GM10266 (cell line): ENCODE data around the gene ADAMTSL1.

ENCODE experiments used
- DNase-seq: peaks from one replicate; pipeline ENCODE4 v3.0.0; 2012; ENCODE audit errors: extremely low spot score
- TF ChIP-seq, protein P1 (sequence below): IDR thresholded peaks from 2 replicates; pipeline ENCODE4 v1.5.1; 2012; ENCODE audit warnings: mild to moderate bottlenecking, low read depth; ENCODE audit not compliant: control insufficient read depth, insufficient read depth; ENCODE audit errors: missing control alignments

The ADAMTSL1 gene

DNA sequence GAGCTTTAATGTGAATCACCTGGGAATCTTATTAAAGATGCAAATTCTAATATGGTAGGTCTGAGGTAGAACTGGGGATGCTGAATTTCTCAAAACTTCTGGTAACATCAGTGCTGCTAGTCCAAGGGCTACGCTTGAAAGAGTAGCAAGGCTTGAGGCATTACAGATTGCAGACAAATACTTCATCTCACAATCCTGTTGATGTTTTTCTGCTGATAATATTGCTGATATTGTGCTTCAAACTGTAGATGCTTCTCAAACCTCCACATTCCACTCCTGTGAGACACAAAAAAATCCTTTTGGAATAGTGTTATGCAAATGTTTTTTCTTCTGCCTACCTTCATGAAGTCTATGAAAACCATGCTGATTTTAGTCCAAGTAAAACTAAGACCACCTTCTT is 419.5 kb downstream of the ADAMTSL1 start:
- DNase-seq = no peak
- TF ChIP-seq, protein P1, sequence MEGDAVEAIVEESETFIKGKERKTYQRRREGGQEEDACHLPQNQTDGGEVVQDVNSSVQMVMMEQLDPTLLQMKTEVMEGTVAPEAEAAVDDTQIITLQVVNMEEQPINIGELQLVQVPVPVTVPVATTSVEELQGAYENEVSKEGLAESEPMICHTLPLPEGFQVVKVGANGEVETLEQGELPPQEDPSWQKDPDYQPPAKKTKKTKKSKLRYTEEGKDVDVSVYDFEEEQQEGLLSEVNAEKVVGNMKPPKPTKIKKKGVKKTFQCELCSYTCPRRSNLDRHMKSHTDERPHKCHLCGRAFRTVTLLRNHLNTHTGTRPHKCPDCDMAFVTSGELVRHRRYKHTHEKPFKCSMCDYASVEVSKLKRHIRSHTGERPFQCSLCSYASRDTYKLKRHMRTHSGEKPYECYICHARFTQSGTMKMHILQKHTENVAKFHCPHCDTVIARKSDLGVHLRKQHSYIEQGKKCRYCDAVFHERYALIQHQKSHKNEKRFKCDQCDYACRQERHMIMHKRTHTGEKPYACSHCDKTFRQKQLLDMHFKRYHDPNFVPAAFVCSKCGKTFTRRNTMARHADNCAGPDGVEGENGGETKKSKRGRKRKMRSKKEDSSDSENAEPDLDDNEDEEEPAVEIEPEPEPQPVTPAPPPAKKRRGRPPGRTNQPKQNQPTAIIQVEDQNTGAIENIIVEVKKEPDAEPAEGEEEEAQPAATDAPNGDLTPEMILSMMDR = no peak

DNA sequence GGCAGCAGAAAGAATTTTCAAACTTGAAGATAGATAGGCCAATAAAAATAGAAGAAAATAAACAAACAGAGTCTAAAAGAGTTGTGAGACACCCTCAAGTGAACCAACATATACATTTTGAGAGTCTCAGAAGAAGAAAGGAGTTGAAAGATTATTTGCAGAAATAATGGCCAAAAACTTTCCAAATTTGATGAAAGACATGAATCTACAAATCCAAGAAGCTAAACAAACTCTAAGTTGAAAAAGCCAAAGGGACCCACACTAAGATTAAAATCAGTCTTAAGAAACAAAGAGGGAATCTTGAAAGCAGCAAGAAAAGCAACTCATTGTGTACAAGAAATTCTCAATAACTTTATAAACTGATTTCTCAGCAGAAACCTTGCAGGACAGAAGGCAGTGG is 422.1 kb downstream of the ADAMTSL1 start:
- TF ChIP-seq, protein P1 = no peak
- DNase-seq = no peak

DNA sequence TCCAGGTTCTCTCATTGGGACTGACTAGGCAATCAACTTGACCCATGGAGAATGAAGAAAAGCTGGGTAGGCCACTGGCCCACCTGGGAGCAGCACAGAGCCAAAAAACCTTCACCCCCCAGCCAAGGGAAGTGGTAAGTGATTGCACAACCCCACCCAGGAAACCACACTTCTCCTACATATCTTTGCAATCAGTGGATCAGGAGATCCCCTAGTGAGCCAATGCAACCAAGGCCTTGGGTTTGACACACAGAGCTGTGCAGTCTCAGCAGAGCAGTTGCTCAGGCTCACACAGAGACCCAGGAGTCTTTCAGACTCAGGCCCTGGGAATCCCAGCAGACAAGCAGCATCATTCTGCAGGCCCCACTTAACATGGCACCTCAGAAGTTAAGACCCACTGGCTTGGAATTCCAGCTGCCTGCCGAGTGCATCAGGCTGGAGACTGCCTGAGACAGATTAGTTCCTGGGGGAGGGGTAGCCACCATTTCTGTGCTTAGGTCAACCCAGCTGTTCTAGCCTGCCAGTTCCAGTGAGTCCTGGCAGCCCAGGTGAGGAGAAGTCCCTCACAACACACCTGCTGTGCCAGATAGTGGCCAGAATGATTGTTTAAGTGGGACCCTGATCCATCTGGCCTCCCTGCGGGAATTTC is 422.7 kb downstream of the ADAMTSL1 start:
- TF ChIP-seq, protein P1 = no peak
- DNase-seq = no peak

DNA sequence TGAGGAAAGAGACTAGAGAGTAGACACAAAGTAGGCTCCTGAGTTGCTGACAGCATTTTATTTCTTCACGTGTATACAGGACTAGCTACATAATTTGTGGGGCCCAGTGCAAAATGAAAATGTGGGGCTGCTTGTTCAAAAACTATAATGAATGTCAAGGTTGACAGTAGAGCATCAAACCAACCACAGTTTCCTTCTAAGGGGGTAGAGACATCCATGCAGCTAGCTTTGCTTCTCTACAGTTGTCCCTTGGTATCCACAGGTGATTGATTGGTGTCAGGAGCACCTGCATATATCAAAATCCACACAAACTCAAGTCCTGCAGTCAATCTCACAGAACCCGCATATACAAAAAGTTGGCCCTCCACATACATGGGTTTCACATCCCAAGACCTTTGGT is 429.5 kb downstream of the ADAMTSL1 start:
- DNase-seq = no peak
- TF ChIP-seq, protein P1 = no peak

DNA sequence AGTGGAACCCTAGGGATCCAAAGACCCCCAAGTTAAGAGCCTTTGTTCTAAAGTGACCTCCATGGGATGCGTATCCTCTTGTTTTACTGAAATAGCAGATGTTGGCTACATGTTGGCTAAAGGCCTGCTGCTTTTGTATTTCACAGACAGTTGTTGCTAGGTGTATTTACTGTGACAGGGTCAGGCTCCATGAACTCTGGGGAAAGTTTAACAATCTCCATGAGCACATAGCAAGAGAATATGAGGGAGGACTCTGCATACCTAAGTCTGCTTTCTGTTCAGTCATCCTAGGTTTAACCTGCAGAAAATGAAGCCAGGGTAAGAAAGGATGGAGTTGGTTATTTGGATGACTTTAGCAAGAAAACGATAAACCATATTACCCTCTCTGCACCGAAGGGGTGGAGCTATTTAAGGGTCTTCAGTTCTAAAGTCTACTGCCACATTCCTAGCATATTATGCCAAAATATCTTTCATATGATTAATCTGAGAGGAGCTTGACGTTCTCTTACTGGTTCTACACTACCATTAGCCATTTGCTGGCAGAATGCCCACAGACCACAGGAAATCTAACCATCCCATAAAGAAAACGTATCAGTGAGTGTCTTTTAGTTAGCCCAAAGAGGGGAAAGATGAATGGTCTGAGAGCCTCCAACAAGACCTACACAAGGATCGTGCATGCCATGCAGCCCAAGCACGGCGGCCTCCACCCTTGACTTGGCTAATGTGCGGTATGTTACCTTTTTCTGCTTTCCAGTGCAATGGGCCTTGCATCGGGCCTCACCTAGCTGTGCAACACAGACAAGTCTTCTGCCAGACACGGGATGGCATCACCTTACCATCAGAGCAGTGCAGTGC is 431.3 kb downstream of the ADAMTSL1 start:
- no peak for DNase-seq
- TF ChIP-seq, protein P1 = no peak

DNA sequence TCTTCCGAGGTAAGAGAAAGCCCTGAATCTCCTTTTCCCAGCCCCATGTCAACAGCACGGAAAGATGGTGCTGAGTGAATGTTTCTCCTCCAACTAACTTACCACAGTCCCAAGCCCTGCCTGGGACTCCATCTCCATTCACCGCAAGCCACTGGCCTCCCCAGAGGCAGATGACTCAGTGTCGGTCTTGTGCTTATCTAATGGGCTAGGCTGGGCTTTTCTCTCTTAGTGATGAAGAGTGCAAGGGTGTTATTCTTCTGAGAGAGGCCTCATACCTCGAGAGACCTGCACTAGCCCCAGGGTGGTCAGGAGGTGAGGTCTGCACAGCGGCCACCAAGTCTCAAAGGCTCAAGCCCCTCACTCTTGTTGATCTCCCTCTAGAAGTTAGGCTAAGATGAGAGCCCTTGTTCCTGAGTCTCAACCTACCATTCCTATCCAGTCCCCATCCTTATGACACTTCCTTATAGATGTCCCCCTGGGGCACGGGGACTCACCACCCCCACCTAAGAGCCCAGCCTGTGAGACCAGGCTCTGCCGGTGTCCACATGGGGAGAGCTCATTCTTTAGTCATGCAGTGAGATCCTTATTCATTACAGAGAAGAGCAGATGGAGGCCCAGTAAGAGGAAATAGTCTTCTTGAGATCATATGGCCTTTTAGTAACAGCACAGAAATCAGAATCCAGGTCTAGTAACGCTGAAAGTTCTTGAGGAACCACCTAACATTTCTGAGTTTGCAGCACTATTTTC is 432.1 kb downstream of the ADAMTSL1 start:
- TF ChIP-seq, protein P1 = no peak
- DNase-seq = no peak
